GM11168 (cell line): Measurements from ENCODE around the gene LGR6.

Experiments used
- in situ Hi-C: fragments of 300-500 bp; cut with MboI; formaldehyde crosslinking; loops from one replicate; pipeline ENCODE4 v1.12.0; 2022; ENCODE audit warnings: low sequenced_read_pairs; ENCODE audit not compliant: unreplicated experiment

The LGR6 gene

DNA sequence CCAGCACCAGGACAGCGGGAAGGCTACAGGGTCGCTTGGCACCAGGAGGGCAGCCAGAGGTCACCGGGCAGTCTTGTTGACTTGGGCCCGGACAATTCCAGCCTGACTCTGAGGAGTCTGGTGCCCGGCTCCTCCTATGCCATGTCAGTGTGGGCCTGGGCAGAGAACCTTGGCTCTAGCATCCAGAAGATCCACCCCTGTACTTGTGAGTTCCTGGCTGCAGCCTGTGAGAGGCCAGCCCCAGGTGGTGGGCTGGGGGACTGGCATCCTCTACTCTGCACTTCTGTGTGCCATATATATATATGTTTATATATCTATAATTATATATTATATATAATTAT is 21.6 kb upstream of the LGR6 start:
- in situ Hi-C loops: no loop called here

DNA sequence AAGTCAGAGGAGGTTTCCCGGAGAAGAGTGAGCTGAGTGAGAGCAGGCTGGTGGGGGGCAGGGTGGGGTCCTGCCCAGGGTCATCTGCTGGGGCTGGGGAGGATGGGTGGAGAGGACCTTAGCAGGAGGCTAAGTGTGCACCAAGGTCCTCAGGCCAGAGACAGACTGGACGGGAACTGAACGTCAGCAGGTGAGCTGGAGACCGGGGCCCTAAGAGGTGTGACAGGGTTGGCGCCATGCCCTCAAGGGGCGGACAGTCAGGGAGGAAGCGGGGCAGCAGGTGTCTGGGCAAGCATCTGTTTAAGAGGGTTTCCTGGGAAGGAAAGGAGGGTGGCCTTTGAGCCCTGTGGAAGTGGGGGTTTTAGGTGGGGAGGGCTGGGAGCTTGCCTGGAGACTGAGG is 19.6 kb upstream of the LGR6 start:
- in situ Hi-C loops: no loop called here

DNA sequence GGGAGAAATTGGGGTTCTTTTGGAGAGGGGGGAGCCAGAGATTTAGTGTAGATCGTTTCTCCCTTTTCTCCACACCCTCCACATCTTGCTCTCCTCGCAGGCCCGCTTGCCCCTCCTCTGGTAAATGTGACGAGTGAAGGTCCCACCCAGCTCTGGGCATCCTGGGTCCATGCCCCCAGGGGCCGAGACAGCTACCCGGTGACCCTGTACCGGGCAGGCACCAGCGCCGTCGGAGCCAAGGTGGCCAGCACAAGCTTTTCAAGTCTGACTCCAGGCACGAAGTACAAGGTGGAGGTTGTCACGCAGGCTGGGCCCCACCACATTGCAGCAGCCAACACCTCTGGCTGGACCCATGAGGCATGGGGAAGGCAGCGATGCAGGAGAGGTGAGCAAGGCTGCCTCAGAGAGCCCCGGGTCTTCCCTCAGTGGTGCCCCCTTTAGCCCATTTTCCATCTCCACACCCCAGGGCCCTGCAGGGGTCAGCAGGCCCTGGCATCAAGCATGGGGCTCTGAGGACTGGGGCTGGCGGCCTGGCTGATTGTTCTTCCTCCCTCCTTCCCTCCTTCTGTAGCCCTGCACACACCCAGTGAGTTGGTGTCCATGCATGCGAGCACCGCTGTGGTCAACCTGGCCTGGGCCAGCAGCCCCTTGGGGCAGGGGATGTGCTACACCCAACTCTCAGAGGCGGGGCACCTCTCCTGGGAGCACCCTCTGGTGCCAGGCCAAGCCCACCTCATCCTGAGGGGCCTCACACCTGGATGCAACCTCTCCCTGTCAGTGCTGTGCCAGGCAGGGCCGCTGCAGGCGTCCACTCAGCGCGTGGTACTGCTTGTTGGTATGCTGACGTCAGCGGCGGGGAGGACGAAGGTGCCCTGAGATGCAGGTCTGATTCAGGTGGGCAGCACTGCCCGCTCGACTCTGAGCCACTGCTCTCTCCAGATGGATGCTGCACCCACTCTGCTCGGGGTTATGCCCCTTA is 16.4 kb upstream of the LGR6 start:
- in situ Hi-C loops: loop anchor here (25.0 kb wide), 1 partner anchor 510 kb away; no protein-coding TSS in a partner anchor

DNA sequence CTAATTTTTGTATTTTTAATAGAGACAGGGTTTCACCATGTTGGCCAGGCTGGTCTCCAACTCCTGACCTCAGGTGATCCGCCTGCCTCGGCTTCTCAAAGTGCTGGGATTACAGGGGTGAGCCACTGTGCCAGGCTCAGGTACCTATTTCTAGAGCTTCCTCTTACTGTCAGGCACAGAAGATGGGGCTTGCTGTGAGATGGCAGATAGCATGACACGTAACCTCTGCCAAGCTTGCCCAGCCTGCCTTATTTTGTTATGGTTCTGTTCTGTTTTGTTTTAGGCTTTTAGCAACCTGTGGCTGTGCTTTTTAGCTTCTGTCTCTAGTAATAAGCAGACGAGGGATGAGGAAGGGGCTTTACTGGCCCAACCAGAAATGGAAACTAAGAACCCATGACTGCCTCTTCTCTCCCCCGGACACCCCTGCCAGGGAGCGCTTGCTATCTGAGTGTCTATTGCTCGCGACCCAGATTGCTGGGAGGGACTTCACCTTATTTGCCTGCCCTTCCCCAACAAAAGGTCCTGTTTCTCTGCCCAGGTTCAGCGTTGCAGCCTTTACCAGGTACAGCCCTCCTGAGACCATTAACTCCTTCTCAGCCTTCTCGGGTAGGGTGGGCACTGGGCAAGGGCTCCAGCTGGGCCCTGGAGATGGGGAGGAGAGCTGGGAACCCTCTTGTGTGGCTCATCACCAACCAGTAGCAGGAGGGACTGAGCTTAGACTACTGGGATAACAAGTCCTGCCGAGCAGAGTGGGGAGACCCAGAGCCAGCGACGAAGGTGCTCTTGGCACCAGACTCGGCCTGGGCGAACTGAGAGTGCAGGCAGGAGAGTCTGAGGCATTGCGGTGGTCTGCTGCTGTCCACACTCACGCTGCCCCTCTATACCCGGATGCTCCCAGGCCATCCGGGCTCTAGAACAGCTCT is 13.5 kb upstream of the LGR6 start:
- in situ Hi-C loops: loop anchor here (25.0 kb wide), 1 partner anchor 507 kb away; no protein-coding TSS in a partner anchor

DNA sequence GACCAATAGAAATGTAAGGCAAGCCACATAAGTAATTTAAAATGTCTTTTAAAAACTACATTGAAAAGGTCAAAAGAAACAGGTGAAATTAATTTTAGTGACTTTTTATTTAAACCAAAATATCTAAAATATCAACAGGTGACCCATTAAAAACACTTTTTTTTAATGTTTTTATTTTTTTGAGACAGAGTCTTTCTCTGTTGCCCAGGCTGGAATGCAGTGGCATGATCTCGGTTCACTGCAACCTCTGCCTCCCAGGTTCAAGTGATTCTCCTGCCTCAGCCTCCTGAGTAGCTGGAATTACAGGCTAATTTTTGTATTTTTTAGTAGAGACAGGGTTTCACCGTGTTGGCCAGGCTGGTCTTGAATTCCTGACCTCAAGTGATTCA is 12.9 kb upstream of the LGR6 start:
- in situ Hi-C loops: loop anchor here (25.0 kb wide), 1 partner anchor 507 kb away; no protein-coding TSS in a partner anchor

DNA sequence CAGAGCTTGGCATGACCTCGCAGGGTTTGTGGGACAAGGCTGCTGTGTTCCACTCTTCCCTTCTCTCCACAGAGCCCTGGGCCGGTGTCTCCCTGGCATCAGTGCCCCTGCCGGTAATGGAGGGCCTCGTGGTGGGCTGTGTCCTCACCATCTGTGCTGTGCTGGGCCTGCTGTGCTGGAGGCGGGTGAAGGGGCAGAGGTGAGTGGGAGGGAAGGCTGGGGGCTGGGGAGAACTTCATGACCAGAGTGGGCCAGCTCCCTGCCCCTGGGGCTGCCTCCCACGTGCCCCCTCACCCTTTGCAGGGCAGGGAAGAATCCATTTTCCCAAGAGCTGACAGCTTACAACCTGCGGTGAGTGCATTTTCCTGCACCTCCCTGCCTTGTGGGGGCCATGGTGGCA is 12.0 kb upstream of the LGR6 start:
- in situ Hi-C loops: loop anchor here (25.0 kb wide), 1 partner anchor 506 kb away; no protein-coding TSS in a partner anchor

DNA sequence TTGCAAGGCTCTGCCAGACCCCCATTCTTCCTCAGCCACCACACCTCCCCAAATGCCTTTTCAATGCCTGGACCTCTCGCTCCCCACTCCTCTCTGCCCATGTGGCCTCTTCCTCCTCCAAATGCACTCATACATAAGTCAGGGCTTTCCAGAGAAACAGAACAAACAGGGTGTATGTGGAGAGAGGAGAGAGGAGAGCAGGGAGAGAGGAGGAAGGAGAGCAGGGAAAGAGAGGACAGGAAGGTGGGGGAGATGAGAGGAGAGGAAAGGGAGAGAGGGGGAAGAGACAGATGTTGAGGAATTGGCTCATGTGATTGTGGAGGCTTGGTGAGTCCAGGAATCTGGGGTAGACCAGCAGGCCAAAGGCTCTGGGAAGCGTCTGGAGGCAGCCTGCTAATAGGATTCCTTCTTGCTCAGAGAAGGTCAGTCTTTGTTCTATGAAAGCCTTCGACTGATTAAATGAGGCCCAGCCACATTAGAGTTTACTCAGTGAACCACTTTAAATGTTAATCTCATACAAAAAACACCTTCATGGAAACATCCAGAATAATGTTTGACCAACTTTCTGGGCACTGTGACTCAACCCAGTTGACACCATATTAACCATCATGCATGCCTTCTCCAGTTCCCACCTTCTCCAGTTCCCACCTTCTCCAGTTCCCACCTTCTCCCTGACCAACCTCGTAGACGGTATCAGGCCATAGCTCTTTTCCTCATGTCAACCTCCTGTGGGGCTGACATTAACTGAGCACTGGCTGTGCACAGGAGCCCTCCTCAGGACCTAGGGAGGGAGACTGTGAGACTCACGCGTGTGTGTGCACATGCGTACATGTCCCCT is 11.3 kb upstream of the LGR6 start:
- in situ Hi-C loops: loop anchor here (25.0 kb wide), 1 partner anchor 505 kb away; no protein-coding TSS in a partner anchor

DNA sequence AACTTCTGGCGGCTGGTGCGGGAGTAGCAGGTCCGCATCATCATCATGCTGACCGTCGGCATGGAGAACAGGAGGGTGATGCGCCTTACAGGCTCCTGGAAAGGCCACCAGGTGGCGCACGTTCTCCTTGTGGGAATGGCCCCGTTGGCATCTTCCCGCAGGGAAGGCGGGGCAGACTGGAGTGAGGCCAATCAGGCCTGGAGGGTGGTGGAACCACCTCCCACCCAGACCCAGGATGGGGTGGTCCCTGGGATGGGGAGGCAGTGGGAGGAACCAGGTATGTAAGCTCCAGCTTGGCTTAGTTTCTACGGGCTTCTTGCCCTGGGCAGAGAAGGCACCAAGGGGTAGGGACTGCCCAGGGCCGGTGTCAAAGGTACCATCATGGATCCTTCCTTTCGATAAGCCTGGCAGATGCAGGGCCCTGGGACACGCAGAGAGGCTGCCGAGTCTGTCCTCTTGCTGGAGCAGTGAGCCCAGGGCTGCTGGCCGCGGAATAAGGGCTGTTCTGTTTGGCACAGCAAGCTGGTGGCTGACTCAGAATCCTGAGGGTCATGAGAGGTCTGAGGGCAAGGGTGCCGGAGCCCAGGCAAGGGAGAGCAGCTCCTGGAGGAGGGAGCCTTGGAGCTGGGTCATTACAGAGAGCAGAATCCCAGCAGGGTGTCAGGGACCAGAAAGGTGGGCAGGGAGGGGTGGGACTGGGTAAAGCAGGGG is 8.7 kb upstream of the LGR6 start:
- in situ Hi-C loops: loop anchor here (25.0 kb wide), 1 partner anchor 502 kb away; no protein-coding TSS in a partner anchor

DNA sequence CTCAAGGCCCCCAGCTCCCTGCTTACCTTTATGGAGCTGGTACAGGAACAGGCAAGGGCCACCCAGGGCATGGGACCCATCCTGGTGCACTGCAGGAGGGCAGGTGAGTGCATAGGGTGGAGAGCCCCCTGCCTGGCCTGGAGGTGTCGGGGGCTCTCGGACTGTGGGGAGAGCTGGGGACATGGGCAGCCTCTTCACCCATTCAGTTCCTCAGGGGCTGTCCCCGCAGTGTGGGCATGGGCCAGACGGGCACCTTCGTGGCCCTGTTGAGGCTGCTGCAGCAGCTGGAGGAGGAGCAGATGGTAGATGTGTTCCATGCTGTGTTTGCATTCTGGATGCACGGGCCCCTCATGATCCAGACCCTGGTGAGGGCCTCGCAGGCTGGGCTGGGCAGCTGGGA is 7.3 kb upstream of the LGR6 start:
- in situ Hi-C loops: loop anchor here (25.0 kb wide), 1 partner anchor 501 kb away; no protein-coding TSS in a partner anchor

DNA sequence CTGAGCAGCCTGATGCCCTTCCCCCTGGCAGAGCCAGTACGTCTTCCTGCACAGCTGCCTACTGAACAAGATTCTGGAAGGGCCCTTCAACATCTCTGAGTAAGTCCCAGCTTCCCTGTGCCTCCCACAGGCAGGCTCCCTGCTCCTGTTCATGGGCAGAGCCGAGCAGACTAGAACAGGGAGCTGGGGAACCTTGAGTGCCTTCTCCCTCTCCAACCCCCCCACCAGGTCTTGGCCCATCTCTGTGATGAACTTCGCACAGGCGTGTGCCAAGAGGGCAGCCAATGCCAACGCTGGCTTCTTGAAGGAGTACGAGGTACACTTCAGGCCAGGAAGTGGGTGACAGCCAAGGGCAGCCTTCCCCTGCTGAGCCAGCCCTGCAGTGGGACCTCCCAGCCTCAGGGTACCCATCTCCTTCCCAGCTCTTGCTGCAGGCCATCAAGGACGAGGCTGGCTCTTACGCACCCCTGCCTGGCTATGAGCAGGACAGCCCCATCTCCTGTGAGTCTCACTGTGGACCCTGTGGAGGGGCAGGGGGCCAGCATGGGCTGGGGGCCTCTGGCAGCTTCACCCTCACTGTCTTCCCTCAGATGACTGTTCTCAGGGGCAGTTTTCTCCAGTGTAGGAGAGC is 6.4 kb upstream of the LGR6 start:
- in situ Hi-C loops: loop anchor here (25.0 kb wide), 1 partner anchor 500 kb away; no protein-coding TSS in a partner anchor

DNA sequence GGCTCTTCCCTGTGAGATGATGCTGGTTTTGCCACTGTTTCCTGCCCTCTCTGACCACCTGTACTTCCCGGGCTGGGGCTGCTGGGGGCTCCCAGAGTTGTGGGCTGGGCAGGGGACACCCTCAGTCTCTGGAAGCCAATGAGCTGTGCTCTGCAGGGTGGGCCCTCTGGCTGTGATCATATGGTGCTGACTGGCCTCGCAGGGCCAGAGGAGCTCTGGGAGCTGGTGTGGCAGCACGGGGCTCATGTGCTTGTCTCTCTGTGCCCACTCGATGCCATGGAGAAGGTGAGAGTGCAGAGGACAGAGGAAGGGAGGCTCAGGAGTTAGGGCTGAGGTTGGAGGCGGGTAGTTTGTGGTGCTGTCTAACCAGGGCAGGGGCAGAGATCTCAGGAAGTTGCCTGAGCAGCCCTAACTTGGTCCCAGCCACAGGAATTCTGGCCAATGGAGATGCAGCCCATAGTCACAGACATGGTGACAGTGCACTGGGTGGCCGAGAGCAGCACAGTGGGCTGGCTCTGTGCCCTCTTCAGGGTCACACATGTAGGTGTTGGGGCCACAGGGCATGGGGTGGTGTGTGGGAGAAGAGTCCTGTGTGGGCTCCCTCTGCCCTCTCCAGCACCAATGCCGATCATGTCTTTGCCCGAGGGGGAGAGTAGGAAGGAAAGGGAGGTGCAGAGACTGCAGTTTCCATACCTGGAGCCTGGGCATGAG is 5.7 kb upstream of the LGR6 start:
- in situ Hi-C loops: loop anchor here (25.0 kb wide), 1 partner anchor 499 kb away; no protein-coding TSS in a partner anchor

DNA sequence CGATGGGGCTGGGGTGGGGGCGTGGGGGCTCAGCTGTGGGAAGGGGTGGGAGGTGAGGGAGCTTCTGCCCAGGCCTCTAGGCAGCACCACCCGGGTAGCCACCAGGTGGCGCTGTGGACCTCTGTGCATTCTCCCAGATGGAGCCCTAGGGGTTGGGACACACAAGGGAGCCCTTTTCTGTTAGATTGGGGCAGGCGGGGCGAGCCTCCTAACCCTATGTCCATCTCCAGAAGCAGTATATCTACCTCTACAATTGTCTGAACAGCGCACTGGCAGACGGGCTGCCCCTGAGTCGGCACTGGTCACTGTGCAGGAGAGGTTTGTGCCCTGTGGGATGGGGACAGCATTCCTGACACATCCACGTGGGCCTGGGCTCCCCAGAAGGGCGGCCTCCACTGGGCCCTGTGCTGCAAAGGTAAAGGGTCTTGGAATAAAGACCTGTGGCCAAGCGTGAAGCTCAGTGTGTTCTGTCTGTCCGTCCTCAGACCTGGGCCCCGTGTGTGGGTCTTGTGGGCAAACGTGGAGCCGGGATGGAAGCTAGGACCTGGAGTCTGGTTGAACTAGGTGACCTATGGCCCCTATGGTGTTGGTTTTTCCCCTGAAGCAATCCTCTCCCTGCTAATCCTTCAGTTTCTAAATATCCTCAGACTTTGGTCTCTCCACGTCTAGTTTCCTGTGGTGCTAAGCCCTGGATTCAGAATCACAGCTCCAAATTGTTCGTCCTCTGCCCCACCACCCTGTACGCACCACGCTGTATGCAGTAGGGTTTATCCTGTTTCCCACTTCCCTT is 4.4 kb upstream of the LGR6 start:
- in situ Hi-C loops: loop anchor here (25.0 kb wide), 1 partner anchor 498 kb away; no protein-coding TSS in a partner anchor

DNA sequence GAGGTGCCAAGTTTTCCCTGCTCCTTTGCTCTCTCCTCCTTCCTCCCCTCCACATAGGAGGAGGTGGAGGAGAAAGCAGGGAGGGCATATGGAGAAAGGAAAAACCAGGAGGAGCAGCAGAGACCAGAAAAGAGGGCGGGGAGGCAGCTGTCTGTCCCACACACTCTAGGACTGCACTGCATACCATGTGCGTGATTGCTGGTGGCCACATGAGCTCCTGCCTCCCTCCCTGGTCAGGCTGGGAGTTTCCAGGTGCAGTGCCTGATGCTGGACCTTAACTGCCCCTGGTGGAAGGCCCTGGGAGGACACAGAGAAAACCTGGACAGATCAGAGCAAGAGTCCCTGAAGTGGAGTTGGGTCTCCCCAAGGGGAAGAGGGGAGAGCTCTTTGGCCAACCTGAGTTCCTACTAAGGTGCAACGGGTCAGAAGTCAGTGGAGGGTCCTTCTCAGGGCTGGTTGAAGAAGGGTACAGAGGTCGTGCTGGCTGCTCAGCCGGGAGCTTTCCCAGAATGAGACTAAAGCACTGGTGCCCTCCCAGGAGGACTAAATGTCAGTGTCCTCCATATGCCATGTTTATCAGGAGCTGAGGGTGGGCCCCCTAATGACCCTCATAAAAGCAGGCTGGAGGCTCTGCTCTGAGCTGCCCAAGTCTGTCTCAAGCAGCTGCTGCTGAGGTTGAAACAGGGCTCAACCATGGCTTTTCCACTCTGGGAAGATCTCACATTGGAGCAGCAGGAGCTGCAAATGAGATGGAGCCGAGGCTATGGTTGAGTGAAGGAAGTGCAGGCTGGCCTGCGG is 3.5 kb upstream of the LGR6 start:
- in situ Hi-C loops: loop anchor here (25.0 kb wide), 1 partner anchor 497 kb away; no protein-coding TSS in a partner anchor

DNA sequence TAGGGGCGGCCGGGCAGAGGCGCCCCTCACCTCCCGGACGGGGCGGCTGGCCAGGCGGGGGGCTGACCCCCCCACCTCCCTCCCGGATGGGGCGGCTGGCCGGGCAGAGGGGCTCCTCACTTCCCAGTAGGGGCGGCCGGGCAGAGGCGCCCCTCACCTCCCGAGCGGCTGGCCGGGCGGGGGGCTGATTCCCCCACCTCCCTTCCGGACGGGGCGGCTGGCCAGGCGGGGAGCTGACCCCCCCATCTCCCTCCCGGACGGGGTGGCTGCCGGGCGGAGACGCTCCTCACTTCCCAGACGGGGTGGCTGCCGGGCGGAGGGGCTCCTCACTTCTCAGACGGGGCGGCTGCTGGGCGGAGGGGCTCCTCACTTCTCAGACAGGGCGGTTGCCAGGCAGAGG is 2.2 kb upstream of the LGR6 start:
- in situ Hi-C loops: loop anchor here (25.0 kb wide), 1 partner anchor 496 kb away; no protein-coding TSS in a partner anchor

DNA sequence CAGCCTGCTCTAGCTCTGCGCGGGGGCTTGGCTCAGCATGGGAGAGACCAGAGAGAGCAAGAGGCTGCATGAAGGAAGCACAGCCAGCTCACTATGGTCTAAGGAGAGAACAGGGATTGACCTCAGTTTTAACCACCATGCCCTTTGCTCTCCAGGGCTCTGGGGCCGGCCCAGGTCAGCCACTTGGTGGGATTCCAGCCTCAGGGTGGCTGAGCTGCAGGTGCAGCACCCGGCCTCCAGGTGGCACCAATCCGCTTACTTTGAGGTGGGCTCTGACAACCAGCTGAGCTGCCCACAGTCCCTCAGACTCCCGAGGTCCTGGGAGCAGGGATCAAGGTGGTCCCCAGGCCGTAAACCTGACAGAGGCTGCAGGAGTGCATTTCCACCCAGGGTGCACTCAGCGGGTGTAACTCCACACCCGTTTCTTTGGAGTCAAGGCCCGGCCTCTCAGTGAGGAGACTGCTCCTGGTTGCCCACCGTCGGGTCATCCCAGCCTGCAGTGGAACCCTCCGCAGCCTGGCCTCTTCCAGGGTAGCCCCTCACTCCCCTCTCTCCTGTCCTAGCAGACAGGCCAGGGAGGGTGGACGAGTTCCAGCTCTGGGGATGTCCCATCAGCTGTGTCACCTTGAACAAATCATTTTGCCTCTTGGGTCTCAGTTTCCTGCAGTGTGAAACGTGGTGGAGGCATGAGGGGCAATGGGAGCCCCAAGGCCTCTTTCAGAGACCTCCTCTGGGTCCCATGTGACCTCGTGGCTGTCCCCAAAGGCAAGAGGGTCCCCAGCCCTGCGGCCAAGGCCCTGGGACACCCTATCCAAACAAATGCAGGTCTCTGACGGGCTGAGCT is 607 bp upstream of the LGR6 start:
- in situ Hi-C loops: loop anchor here (25.0 kb wide), 1 partner anchor 494 kb away; no protein-coding TSS in a partner anchor
